Stimulated activated CD4-positive, alpha-beta T cell treated with anti-CD3 and anti-CD28 coated beads, Interleukin-15, amount 100 ng/mL, for 1 hour (primary cell): ENCODE data around the gene ZBTB46.
A peak's percentile ranks its signal among the peaks of the same experiment; 100 is the strongest.

Experiments
- DNase-seq, 2 donors: peaks; one replicate each; pipeline ENCODE4 v3.0.0-alpha.2; 2020; ENCODE audit warnings: low read depth in 1 of 2, low spot score in 1 of 2

The ZBTB46 gene

GRCh38 chr20:63748070-63748933 lies 82.8 kb downstream of the ZBTB46 start:
- DNase-seq = no peak

DNA sequence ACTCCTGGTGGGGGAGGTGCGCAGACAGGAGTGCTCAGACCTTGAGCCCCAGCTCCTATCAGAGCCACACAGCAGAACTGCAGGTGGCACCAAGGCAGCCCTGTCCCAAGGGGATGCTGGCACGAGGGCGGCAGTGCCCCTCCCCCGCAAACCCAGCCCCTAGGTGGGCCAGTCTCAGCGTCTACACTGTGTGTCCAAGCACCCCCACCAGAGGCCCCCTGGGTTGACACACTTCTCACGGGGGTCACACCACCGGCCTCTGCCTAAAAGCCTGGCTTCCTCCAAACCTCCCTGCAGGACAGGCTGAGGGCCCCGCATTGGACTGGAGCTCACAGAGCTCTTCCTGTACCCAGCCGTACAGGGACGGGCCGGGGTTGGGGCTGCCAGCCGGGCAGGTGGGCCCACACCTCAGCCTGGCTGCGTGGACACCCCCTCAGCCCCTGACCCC lies 83.4 kb downstream of the ZBTB46 start:
- no peak for DNase-seq

GRCh38 chr20:63746751-63747315 lies 84.2 kb downstream of the ZBTB46 start:
- DNase-seq = no peak

DNA sequence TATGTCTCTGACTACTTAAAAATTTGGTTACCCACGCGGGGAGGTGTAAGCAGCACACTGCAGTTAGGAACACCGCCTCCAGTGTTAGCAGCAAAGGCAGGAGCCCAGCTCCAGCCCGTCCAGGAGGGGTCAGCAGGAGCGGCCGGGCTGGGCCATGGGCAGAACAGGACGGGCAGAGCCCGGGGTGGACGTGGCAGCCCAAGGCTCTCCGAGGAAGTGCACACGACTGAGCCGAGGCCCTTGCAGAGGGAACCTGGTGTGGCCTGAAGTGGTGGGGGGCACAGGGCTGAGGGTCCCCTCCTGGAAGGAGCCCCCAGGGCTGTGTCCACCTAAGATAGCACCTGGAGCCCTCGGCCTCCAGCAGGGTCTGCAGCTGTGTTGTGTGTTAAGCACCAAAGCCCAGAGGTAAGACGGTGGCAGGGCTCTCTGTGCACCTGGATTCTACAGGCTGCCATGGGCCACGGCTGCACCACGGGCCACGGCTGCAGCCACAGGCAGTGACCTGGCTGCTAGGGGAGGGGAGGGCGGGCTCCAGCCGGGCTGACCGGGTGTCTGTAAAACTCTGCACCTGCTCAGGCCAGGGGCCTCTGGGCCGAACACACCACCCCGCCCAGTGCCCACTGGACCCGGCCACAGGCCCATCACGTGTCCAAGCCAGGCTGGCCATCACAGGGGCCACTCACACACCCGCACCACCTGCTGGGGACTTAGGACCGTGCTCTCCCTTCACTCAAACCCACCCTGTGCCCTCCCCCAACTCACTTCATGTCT lies 84.9 kb downstream of the ZBTB46 start:
- DNase-seq = no peak

DNA sequence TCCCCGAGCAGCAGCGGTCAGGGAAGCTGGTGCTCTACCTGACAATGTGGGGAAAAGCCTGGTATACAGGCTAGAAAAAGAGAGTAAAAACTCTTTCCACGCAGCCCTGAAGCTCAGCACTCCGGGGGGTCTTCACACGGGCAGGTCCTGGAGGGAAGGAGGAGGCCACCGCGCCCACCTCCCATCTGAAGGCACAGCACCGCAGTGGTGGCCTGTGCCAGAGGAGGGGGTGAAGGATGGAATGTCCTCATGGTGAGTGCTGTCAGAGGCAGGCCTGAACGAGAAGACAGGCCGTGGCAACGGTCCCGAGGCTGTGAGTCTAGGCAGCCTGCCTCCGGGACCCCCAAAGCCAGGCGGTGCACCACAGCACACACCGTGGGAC lies 85.6 kb downstream of the ZBTB46 start:
- no peak for DNase-seq

GRCh38 chr20:63744574-63745423 lies 86.3 kb downstream of the ZBTB46 start:
- no peak for DNase-seq

- DNase-seq = no peak
Observed at GRCh38 chr20:63744158-63744557, 86.9 kb downstream of the ZBTB46 start.

GRCh38 chr20:63743210-63743970 lies 87.7 kb downstream of the ZBTB46 start:
- no peak for DNase-seq

DNA sequence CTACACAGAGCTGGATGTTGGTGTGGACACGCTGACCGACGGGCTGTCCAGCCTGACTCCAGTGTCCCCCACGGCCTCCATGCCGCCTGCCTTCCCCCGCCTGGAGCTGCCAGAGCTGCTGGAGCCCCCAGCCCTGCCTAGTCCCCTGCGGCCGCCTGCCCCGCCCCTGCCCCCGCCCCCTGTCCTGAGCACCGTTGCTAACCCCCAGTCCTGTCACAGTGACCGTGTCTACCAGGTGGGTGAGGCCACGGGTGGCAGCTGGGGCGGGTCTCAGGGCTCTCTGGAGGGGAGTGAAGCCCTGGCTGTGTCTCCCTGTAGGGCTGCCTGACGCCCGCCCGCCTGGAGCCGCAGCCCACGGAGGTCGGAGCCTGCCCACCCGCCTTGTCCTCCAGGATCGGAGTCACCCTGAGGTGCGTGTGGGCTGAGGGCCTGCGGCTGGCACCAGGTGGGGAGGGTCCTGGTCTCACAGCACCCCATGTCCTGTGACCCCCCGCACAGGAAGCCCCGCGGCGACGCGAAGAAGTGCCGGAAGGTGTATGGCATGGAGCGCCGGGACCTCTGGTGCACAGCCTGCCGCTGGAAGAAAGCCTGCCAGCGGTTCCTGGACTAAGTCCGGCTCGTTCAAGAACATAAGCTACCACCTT lies 88.6 kb downstream of the ZBTB46 start:
- DNase-seq = no peak

DNA sequence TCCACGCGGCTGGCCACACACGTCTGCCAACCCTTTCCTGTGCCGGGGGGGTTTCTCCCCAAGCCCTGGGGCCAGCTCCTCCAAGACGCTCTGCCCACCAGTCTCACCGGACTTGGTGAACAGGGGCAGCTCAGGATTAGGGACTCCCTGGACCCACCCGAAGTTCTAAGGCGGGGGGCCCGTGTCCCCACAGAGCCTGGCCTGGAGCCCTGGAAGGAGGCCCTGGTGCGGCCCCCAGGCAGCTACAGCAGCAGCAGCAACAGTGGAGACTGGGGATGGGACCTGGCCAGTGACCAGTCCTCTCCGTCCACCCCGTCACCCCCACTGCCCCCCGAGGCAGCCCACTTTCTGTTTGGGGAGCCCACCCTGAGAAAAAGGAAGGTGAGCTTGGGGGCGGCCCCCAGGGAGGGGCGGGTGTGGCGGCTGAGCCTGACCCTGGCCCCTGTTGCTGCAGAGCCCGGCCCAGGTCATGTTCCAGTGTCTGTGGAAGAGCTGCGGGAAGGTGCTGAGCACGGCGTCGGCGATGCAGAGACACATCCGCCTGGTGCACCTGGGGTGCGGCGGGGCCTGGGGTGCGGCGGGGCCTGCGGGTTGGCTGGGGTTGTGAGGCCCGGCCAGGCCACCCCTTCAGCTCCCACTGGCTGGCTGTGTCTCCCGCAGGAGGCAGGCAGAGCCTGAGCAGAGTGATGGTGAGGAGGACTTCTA lies 89.2 kb downstream of the ZBTB46 start:
- DNase-seq = no peak

- no peak for DNase-seq
Observed at GRCh38 chr20:63741354-63741675, 89.7 kb downstream of the ZBTB46 start.

DNA sequence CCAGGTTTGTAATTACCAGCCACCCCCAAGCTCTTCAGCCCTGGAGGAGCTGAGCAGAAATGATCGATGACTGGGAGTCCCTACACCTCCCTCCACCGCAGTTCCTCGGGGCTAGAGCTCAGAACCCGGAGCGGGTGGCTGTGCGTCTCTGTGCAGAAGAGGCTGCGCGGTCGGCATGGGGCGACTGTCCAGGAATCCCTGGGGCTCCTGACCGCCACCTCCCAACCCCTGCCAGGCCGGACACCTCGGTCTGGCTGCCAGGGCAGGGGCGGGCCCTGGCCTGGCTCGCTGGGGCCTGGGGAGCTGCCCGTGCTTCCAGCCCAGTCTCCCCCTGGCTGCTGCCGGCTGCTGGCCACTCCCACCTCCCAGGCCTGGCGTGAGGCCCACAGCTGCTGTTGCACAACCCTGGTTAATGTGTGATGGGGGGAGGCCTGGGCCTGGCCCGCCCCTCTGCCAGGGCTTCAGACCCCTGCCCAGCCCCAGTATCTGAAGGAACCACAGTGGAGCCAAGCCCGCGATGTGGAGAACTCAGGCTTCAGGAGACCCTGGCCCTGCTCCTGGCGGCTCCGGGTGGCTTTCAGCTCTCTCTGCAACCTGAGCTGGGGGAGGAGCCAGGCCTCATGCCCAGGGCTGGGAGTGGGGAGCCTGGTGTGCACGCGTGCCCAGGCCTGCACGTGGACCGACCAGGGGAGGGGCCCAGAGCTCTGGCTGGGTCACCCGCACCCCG lies 90.3 kb downstream of the ZBTB46 start:
- no peak for DNase-seq

DNA sequence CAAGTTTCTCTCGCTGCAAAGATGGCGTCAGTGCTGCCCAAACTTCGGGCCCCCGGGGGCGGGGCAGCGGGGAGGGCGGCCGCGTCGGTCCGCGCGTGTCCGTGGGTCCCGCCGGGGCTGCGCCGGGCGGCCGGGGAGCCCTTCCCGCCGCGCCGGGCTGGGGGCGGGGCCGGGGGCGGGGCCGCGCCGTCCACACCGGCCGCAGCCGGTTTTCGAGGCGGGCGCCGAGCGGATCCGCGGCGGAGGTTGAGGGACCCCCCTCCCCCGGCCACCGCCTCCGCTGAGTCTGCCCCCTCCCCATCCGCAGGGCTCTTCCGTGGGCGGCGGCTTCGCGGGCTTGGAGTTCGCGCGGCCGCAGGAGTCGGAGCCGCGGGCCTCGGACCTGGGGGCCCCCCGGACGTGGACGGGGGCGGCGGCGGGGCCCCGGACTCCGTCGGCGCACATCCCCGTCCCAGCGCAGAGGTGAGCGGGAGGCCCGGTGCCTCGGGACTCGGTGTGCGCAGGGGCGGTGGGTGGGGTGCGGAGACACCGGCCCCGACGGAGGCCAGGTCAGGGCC lies 90.9 kb downstream of the ZBTB46 start:
- no peak for DNase-seq

GRCh38 chr20:63739130-63740069 lies 91.7 kb downstream of the ZBTB46 start, which contains the start of gene SLC2A4RG:
Gene SLC2A4RG, plus strand, starts transcription at chr20:63739776. Its CDS starts 137 bp downstream, at chr20:63739913.
- peak in 1 of 2 donors; percentile 41 for DNase-seq

- no peak for DNase-seq
Observed at GRCh38 chr20:63738687-63739129, 92.4 kb downstream of the ZBTB46 start.

DNA sequence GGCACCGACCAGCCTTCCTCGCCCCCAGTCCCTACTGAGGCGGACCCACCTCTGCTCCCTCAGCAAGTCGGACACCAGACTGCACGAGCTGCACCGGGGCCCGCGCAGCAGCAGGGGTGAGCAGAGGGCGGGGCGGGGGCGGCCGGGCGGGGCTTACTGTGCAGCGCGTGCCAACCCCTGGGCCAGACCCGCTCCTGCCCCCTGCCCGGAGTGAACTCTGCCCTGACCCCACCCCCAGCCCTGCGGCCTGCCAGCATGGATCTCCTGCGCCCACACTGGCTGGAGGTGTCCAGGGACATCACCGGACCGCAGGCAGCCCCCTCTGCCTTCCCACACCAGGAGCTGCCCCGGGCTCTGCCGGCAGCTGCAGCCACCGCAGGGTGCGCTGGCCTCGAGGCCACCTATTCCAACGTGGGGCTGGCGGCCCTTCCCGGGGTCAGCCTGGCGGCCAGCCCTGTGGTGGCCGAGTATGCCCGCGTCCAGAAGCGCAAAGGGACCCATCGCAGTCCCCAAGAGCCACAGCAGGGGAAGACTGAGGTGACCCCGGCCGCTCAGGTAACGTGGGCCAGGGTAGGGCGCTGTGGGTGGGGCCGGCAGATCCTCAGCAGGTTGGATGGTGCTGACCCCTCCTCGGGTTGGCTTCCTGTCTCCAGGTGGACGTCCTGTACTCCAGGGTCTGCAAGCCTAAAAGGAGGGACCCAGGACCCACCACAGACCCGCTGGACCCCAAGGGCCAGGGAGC lies 92.9 kb downstream of the ZBTB46 start:
- DNase-seq = no peak

DNA sequence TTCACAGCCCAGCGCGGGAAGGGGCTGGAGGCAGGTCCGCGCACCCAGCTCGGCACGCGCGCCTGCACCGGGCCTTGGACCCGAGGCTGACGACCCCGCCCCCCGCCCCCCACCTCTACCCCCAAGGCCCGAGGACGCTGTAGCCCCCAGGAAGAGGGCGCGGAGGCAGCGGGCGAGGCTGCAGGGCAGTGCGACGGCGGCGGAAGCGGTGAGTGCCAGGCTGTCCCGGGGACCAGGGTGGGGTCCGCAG lies 93.4 kb downstream of the ZBTB46 start:
- no peak for DNase-seq
